ENCODE measurements around the gene SRRT.

- TF ChIP-seq CTCF (IDR thresholded peaks at IDR 0.05), result no peak
- TF ChIP-seq POLR2A (IDR thresholded peaks at IDR 0.05), result no peak
- no peak for TF ChIP-seq POLR2AphosphoS5 (IDR thresholded peaks at IDR 0.05)
- no peak for TF ChIP-seq EP300 (IDR thresholded peaks at IDR 0.05)
Observed at GRCh38 chr7:100914208-100914878, 39.4 kb downstream of the SRRT start.

All from sigmoid colon (tissue), 4 donors.